Upper lobe of left lung (tissue), 6 donors: Measurements from ENCODE around the gene SLC13A3. TPM values are rescaled to one million over a fixed set of nuclear protein-coding genes. Genes with fewer than 3 reads are reported as not detected.

Experiments used
- ATAC-seq, 2 donors: fragments of 200-7000 bp; cut with Tn5 transposase; one replicate each; pipeline ENCODE4 v1.9.1; 2022; ENCODE audit warnings: mild to moderate bottlenecking in 2 of 2, moderate library complexity in 2 of 2; ENCODE audit not compliant: low FRiP score in 2 of 2
- DNase-seq, 2 donors: peaks; one replicate each; pipeline ENCODE4 v3.0.0-alpha.2; 2019 to 2020
- H3K27ac ChIP-seq, 4 donors: fragments of 200-600 bp; sonication (generic); one replicate each; pipeline ENCODE4 v1.5.1; 2016 to 2019
- H3K27me3 ChIP-seq, 4 donors: fragments of 200-600 bp; sonication (generic); one replicate each; pipeline ENCODE4 v1.5.1; 2017 to 2019
- H3K36me3 ChIP-seq, 4 donors: fragments of 200-600 bp; sonication (generic); one replicate each; pipeline ENCODE4 v1.5.1; 2016 to 2019
- H3K4me1 ChIP-seq, 4 donors: fragments of 200-600 bp; sonication (generic); one replicate each; pipeline ENCODE4 v1.5.1; 2018 to 2019
- H3K4me3 ChIP-seq, 4 donors: fragments of 200-600 bp; sonication (generic); one replicate each; pipeline ENCODE4 v1.5.1; 2017 to 2019; ENCODE audit warnings: mild to moderate bottlenecking in 2 of 4, moderate library complexity in 1 of 4
- H3K9me3 ChIP-seq, 4 donors: fragments of 200-600 bp; sonication (generic); one replicate each; pipeline ENCODE4 v1.5.1; 2018 to 2019
- EP300 ChIP-seq, 4 donors: sonication (generic); formaldehyde crosslinking; IDR thresholded peaks; one replicate each; pipeline ENCODE4 v1.5.1; 2017; ENCODE audit warnings: antibody characterized with exemption in 4 of 4, control low read depth in 2 of 4
- POLR2A ChIP-seq, 4 donors: fragments of 450-650 bp; IDR thresholded peaks; one replicate each; pipeline ENCODE4 v1.5.1; 2016 to 2017; ENCODE audit warnings: antibody characterized with exemption in 4 of 4, mild to moderate bottlenecking in 2 of 4
- POLR2AphosphoS5 ChIP-seq, 2 donors: sonication (generic); formaldehyde crosslinking; IDR thresholded peaks; one replicate each; pipeline ENCODE4 v1.5.1; 2017; ENCODE audit warnings: antibody characterized with exemption in 2 of 2
- WGBS, 2 donors: methylation state at CpG; one replicate each; pipeline ENCODE4 v1.1.5; 2017 to 2018; 5-methylcytosine and 5-hydroxymethylcytosine counted together
- total RNA-seq, 6 donors: library from RNA; depleted of rRNA in 4 of 6; stranded (reverse); fragments of >200 nt in 4 of 6; gene quantifications; one replicate each; pipeline versions ENCODE4 v1.1.0 to v1.2.1, GENCODE V29; 2016 to 2021
- TF ChIP-seq, protein P1 (sequence below), 6 experiments: fragments of 450-650 bp in 4 of 6; fragments of 200-600 bp in 2 of 6; sonication (generic) in 2 of 6; IDR thresholded peaks; one replicate each; pipeline ENCODE4 v1.5.1; 2016 to 2019; ENCODE audit warnings: antibody characterized with exemption in 6 of 6
- donor health status: DM: no; HTN: no; CAD: no; lungs with moderate emphysema.
- donor health status: DM: no; HTN: yes; CAD: no; lungs with severe emphysema.

The SLC13A3 gene
- total RNA-seq, 6 donors from 2014 or later = 0.88 to 11.5 (median 1.3) TPM

DNA sequence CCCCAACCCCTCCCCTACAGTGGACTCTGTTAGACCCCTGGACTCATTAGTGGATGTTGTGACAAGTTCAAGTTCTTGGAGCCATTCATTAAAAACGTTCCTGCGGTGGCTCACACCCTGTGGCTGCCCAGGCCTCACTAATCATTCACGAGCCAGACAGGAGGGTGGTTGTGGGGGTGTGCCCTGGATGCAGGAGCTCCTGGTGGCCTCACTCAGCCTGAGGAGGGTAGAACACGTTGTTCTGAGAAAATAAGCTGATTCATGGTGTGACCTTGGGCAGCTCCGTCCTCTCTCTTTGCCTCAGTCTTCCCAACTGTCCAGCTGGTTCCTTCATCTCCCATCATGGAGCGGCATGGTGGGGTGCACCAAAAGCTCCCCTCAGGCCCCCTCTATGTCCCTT, 16.7 kb downstream of the SLC13A3 start:
- TF ChIP-seq EP300 (IDR thresholded peaks at IDR 0.05) = no peak
- TF ChIP-seq, protein P1, sequence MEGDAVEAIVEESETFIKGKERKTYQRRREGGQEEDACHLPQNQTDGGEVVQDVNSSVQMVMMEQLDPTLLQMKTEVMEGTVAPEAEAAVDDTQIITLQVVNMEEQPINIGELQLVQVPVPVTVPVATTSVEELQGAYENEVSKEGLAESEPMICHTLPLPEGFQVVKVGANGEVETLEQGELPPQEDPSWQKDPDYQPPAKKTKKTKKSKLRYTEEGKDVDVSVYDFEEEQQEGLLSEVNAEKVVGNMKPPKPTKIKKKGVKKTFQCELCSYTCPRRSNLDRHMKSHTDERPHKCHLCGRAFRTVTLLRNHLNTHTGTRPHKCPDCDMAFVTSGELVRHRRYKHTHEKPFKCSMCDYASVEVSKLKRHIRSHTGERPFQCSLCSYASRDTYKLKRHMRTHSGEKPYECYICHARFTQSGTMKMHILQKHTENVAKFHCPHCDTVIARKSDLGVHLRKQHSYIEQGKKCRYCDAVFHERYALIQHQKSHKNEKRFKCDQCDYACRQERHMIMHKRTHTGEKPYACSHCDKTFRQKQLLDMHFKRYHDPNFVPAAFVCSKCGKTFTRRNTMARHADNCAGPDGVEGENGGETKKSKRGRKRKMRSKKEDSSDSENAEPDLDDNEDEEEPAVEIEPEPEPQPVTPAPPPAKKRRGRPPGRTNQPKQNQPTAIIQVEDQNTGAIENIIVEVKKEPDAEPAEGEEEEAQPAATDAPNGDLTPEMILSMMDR (IDR thresholded peaks at IDR 0.05) = no peak
- no peak for TF ChIP-seq POLR2A (IDR thresholded peaks at IDR 0.05)
- TF ChIP-seq POLR2AphosphoS5 (IDR thresholded peaks at IDR 0.05) = no peak
- no peaks in the 10 kb centered on the region for H3K36me3 ChIP-seq
- ATAC-seq (no peak), DNase-seq (no peak)
- H3K27me3 ChIP-seq = no peaks in the 10 kb centered on the region
- H3K9me3 ChIP-seq = peaks cover 0 to 7% (median under 1%) of the 10 kb centered on the region in 4 donors
- no peak overlapping the region for H3K4me3 ChIP-seq
- 67 to 81% methylated on average over 6 of the region's 6 CpGs for WGBS, 2 donors
- no peak overlapping the region for H3K27ac ChIP-seq
- no peaks in the 10 kb centered on the region for H3K4me1 ChIP-seq

DNA sequence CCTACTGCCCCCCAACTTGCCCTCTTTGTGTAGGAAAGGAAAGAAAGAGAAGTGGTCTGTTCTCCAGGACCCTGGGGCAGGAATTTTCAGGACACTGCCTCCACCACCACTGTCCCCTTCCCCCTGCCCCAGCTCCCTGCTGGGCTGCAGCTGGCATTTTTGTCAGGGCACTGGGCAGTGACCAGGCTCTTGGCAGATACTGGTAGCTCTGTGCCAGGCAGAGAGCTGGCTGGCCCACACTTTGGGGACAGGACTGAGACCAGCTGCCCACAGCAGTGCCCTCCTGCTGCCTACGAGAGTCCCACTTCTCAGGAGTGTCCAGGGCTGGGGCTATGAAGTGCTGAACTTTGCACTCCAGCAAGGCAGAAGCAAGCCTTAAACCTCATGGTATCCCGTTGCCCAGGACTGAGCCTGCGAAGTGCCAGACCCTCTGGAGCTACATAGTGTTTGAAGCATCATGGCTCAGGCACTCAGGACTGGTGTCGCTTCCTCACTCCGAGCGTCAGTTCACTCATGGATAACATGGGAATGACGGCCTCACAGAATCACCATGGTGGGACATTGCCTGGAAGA, 19.3 kb downstream of the SLC13A3 start:
- Histone ChIP-seq H3K4me1 (no peaks in the 10 kb centered on the region), H3K9me3 (peaks cover 0 to 10% (median 3%) of the 10 kb centered on the region in 4 donors), H3K27ac (no peak overlapping the region), H3K27me3 (no peaks in the 10 kb centered on the region), H3K36me3 (no peaks in the 10 kb centered on the region), H3K4me3 (no peak overlapping the region)
- TF ChIP-seq POLR2A (IDR thresholded peaks at IDR 0.05) (no peak), EP300 (IDR thresholded peaks at IDR 0.05) (no peak), POLR2AphosphoS5 (IDR thresholded peaks at IDR 0.05) (no peak)
- TF ChIP-seq, protein P1 (IDR thresholded peaks at IDR 0.05) = no peak
- ATAC-seq = no peak
- no peak for DNase-seq
- 60 to 72% methylated on average over 4 to 7 of the region's 7 CpGs for whole genome bisulfite sequencing, 2 donors

DNA sequence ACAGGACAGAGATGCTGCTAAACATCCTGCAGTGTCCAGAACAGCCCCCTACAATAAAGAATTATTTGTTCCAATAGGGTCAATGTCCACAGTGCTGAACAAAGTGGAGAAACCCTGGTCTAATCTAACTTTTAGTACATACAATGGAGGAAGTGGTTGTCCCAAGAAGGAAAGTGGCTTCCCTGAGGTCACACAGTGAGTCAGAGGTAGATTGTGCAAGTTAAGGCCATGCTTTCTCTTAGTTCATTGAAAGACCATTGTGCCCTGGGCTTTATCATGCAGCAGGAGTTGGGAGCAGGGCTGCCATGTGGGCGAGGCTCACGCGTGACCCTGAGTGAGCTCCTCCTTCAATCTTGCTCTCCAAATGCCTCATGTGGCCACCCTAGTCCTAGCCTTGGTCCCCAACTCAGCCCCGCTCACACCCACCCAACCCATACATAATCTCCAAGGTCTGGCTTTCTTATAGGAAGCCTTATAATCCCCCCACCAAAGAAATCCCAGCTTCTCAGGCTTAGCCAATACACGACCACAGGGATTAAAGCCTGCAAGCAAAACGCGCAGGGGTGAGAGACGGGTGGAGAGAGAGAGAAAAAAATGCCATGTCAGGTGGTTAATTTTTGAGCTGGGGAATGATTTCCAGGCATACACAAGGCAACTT, 19.9 kb downstream of the SLC13A3 start:
- Histone ChIP-seq H3K27ac (no peak overlapping the region), H3K36me3 (no peaks in the 10 kb centered on the region), H3K4me1 (no peaks in the 10 kb centered on the region), H3K4me3 (no peak overlapping the region), H3K9me3 (peaks cover 0 to 10% (median 3%) of the 10 kb centered on the region in 4 donors), H3K27me3 (no peaks in the 10 kb centered on the region)
- 64 to 91% methylated on average over 8 of the region's 8 CpGs for WGBS, 2 donors
- DNase-seq (peak; percentile 36 to 65), ATAC-seq (peak; percentile 59 to 67)
- TF ChIP-seq, protein P1 (IDR thresholded peaks at IDR 0.05) = no peak
- TF ChIP-seq POLR2A (IDR thresholded peaks at IDR 0.05) = no peak
- no peak for TF ChIP-seq POLR2AphosphoS5 (IDR thresholded peaks at IDR 0.05)
- TF ChIP-seq EP300 (IDR thresholded peaks at IDR 0.05) = no peak

DNA sequence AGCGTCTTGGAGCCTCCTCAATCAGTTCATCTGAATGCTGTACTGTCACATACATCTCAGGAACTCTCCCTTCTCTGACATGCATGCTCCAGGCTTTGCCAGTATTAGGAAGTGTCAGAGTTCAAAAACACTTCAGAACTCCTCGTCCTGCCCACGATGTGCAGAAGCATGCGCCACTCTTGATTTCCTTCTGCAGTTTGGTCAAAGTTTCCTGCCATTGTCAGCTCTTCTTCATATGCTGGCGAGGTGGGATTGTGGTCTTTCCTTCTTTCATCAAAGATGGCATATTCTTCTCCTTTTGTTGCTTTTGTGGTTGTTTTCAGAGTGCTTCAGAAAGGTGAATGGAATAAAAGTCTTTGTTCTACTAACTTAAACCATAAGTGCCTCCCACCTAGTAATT, 21.0 kb downstream of the SLC13A3 start:
- Histone ChIP-seq H3K36me3 (no peaks in the 10 kb centered on the region), H3K4me3 (no peak overlapping the region), H3K4me1 (no peaks in the 10 kb centered on the region), H3K9me3 (peaks cover 0 to 10% (median 3%) of the 10 kb centered on the region in 4 donors), H3K27ac (no peak overlapping the region), H3K27me3 (no peaks in the 10 kb centered on the region)
- no peak for TF ChIP-seq POLR2AphosphoS5 (IDR thresholded peaks at IDR 0.05)
- TF ChIP-seq, protein P1 (IDR thresholded peaks at IDR 0.05) = no peak
- TF ChIP-seq EP300 (IDR thresholded peaks at IDR 0.05) = no peak
- no peak for TF ChIP-seq POLR2A (IDR thresholded peaks at IDR 0.05)
- ATAC-seq (no peak), DNase-seq (no peak)
- 61 to 71% methylated on average over 5 of the region's 5 CpGs for WGBS, 2 donors

DNA sequence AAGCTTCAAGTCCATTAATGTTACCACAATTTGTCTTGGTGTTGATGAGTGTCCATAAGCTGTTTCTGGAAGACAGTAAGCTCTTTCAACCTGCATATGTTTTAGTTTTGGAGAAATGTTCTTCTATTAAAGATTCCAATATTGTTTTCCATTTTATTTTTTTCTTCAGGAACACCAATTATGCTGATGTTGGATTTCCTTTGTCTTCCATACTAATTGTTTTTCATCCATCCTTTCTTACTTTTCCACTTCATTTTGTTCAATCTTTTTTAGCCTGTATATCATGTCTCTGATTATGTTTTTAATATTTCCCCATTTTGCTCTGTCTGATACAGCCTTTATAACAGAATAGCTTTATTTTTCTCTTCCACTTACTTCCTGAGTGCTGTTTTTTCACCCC, 21.9 kb downstream of the SLC13A3 start:
- TF ChIP-seq EP300 (IDR thresholded peaks at IDR 0.05) = no peak
- no peak for TF ChIP-seq POLR2AphosphoS5 (IDR thresholded peaks at IDR 0.05)
- TF ChIP-seq, protein P1 (IDR thresholded peaks at IDR 0.05) = no peak
- no peak for TF ChIP-seq POLR2A (IDR thresholded peaks at IDR 0.05)
- Histone ChIP-seq H3K36me3 (no peaks in the 10 kb centered on the region), H3K4me3 (no peak overlapping the region), H3K9me3 (peaks cover 0 to 11% (median 5%) of the 10 kb centered on the region in 4 donors), H3K27ac (no peak overlapping the region), H3K4me1 (no peaks in the 10 kb centered on the region), H3K27me3 (no peaks in the 10 kb centered on the region)
- ATAC-seq (no peak), DNase-seq (no peak)
